ENCODE data around the gene DENND4C.

DENND4C gene

GRCh38 chr9:19286634-19287188 lies 56.2 kb downstream of the DENND4C start:
- in situ Hi-C loops (cut with MboI; ENCODE audit: low pct_unique_long_range_greater_than_20kb, low sequenced_read_pairs, unreplicated experiment), result no loop called here
- TF ChIP-seq CTCF (IDR thresholded peaks at IDR 0.05; ENCODE audit: extremely low read depth, insufficient read depth, missing control alignments), result no peak
- DNase-seq (ENCODE audit: low spot score), result no peak

- in situ Hi-C loops (cut with MboI; ENCODE audit: low pct_unique_long_range_greater_than_20kb, low sequenced_read_pairs, unreplicated experiment), result no loop called here
- TF ChIP-seq CTCF (IDR thresholded peaks at IDR 0.05; ENCODE audit: extremely low read depth, insufficient read depth, missing control alignments), result no peak
- DNase-seq (ENCODE audit: low spot score), result no peak
These were observed 57.6 kb downstream of the DENND4C start for GRCh38 chr9:19288081-19288480.

GRCh38 chr9:19290103-19290502 lies 59.6 kb downstream of the DENND4C start:
- no peak for DNase-seq (ENCODE audit: low spot score)
- in situ Hi-C loops (cut with MboI; ENCODE audit: low pct_unique_long_range_greater_than_20kb, low sequenced_read_pairs, unreplicated experiment), result no loop called here
- TF ChIP-seq CTCF (IDR thresholded peaks at IDR 0.05; ENCODE audit: extremely low read depth, insufficient read depth, missing control alignments), result no peak

GRCh38 chr9:19294219-19294618 lies 63.7 kb downstream of the DENND4C start:
- TF ChIP-seq CTCF (IDR thresholded peaks at IDR 0.05; ENCODE audit: extremely low read depth, insufficient read depth, missing control alignments), result no peak
- in situ Hi-C loops (cut with MboI; ENCODE audit: low pct_unique_long_range_greater_than_20kb, low sequenced_read_pairs, unreplicated experiment), result no loop called here
- no peak for DNase-seq (ENCODE audit: low spot score)

GRCh38 chr9:19298436-19299000 lies 68.0 kb downstream of the DENND4C start:
- no peak for DNase-seq (ENCODE audit: low spot score)
- TF ChIP-seq CTCF (IDR thresholded peaks at IDR 0.05; ENCODE audit: extremely low read depth, insufficient read depth, missing control alignments), result no peak
- in situ Hi-C loops (cut with MboI; ENCODE audit: low pct_unique_long_range_greater_than_20kb, low sequenced_read_pairs, unreplicated experiment), result no loop called here

GRCh38 chr9:19303216-19303615 lies 72.7 kb downstream of the DENND4C start:
- in situ Hi-C loops (cut with MboI; ENCODE audit: low pct_unique_long_range_greater_than_20kb, low sequenced_read_pairs, unreplicated experiment), result no loop called here
- no peak for DNase-seq (ENCODE audit: low spot score)

More at GRCh38 chr9:19303216-19303615, 72.7 kb downstream of the DENND4C start:
- no peak for TF ChIP-seq CTCF (IDR thresholded peaks at IDR 0.05; ENCODE audit: extremely low read depth, insufficient read depth, missing control alignments)
